Small intestine (tissue), 7 donors: ENCODE data around the gene LPP. TPM values are rescaled to one million over a fixed set of nuclear protein-coding genes. Genes with fewer than 3 reads are reported as not detected.

Experiments
- DNase-seq, 2 donors: peaks; one replicate each; pipeline versions ENCODE4 v3.0.0 to v3.0.0-alpha.2; 2013
- FAIRE-seq: peaks from 2 replicates; lab custom pipeline; 2012; peaks lifted over from hg19 to GRCh38; lab: Jason Lieb, UNC
- H3K27ac ChIP-seq, 3 donors: one replicate each; pipeline ENCODE4 v1.5.1; 2013; ENCODE audit warnings: low read length in 2 of 3, mild to moderate bottlenecking in 2 of 3, control low read depth in 1 of 3, inconsistent platforms in 1 of 3, low read depth in 1 of 3, moderate library complexity in 1 of 3
- H3K27me3 ChIP-seq, 3 donors: one replicate each; pipeline ENCODE4 v1.6.1; 2013; ENCODE audit warnings: low read length in 3 of 3, inconsistent platforms in 1 of 3; ENCODE audit not compliant: control insufficient read depth in 3 of 3, insufficient read depth in 3 of 3
- H3K36me3 ChIP-seq, 3 donors: one replicate each; pipeline ENCODE4 v1.6.1; 2013; ENCODE audit warnings: low read length in 3 of 3, inconsistent platforms in 1 of 3, low read depth in 1 of 3, mild to moderate bottlenecking in 1 of 3, moderate library complexity in 1 of 3; ENCODE audit not compliant: control insufficient read depth in 3 of 3, insufficient read depth in 2 of 3
- H3K4me1 ChIP-seq, 3 donors: one replicate each; pipeline ENCODE4 v1.6.1; 2013; ENCODE audit warnings: low read length in 2 of 3, inconsistent platforms in 1 of 3, low read depth in 1 of 3, mild to moderate bottlenecking in 1 of 3, moderate library complexity in 1 of 3; ENCODE audit not compliant: control insufficient read depth in 3 of 3, insufficient read depth in 2 of 3
- H3K4me3 ChIP-seq, 3 donors: one replicate each; pipeline ENCODE4 v1.5.1; 2013; ENCODE audit warnings: low read length in 3 of 3, control low read depth in 1 of 3, inconsistent platforms in 1 of 3, low read depth in 1 of 3, mild to moderate bottlenecking in 1 of 3, moderate library complexity in 1 of 3
- H3K9me3 ChIP-seq, 2 donors: one replicate each; pipeline ENCODE4 v1.6.1; 2013; ENCODE audit warnings: low read depth in 1 of 2, low read length in 1 of 2; ENCODE audit not compliant: control insufficient read depth in 2 of 2, insufficient read depth in 1 of 2
- WGBS, 3 donors: extraction: QIAGEN DNeasy Blood & Tissue Kit; methylation state at CpG; one replicate each; pipeline ENCODE4 v1.1.7; 2013; 5-methylcytosine and 5-hydroxymethylcytosine counted together
- polyA plus RNA-seq, 4 donors: library from polyadenylated mRNA; stranded (reverse) in 3 of 4; unstranded in 1 of 4; fragments of 200-250 nt in 3 of 4; fragments of 120-200 nt in 1 of 4; gene quantifications; one replicate each; pipeline versions ENCODE4 v1.2.1 to v1.2.3, GENCODE V29; 2013
- donor health status: healthy with polysubstance abuse.
- donor health status: control.
- donor health status: control.
- donor health status: Bipolar disorder and iron deficiency.
- donor health status: healthy.

Gene LPP
- polyA plus RNA-seq, 4 donors, result 5.4 to 35.8 (median 12.4) TPM

GRCh38 chr3:188754267-188754666, 600.3 kb downstream of the LPP start:
- no peaks in the 10 kb centered on the region for H3K4me1 ChIP-seq
- no peak for DNase-seq
- H3K9me3 ChIP-seq, result peaks cover 0 to 2% of the 10 kb centered on the region in 2 donors
- peaks cover 0 to 6% (median 0%) of the 10 kb centered on the region in 3 donors for H3K36me3 ChIP-seq
- H3K27ac ChIP-seq, result no peak overlapping the region
- no peaks in the 10 kb centered on the region for H3K27me3 ChIP-seq
- 85 to 96% (median 92%) methylated on average over 5 of the region's 5 CpGs for WGBS, 3 donors
- FAIRE-seq, result no peak
- no peak overlapping the region for H3K4me3 ChIP-seq

- WGBS, 3 donors, result 96 to 100% (median 97%) methylated on average over 3 of the region's 3 CpGs
- FAIRE-seq, result no peak
Observed at GRCh38 chr3:188756241-188756640, 602.3 kb downstream of the LPP start.

GRCh38 chr3:188759336-188760005, 605.5 kb downstream of the LPP start:
- Histone ChIP-seq H3K27me3 (no peaks in the 10 kb centered on the region), H3K36me3 (peaks cover 0 to 10% (median 7%) of the 10 kb centered on the region in 3 donors), H3K4me3 (no peak overlapping the region), H3K4me1 (peaks cover 0 to under 1% (median 0%) of the 10 kb centered on the region in 3 donors), H3K27ac (no peak overlapping the region), H3K9me3 (no peaks in the 10 kb centered on the region)
- 95 to 98% (median 97%) methylated on average over 5 of the region's 5 CpGs for WGBS, 3 donors
- DNase-seq (no peak), FAIRE-seq (no peak)

More at GRCh38 chr3:188756241-188756640, 602.3 kb downstream of the LPP start:
- no peaks in the 10 kb centered on the region for H3K27me3 ChIP-seq
- H3K27ac ChIP-seq, result no peak overlapping the region
- no peak overlapping the region for H3K4me3 ChIP-seq
- H3K4me1 ChIP-seq, result no peaks in the 10 kb centered on the region
- DNase-seq, result no peak
- H3K36me3 ChIP-seq, result peaks cover 0 to 10% (median 5%) of the 10 kb centered on the region in 3 donors
- H3K9me3 ChIP-seq, result no peaks in the 10 kb centered on the region

- H3K4me1 ChIP-seq, result peaks cover 0 to 2% (median 0%) of the 10 kb centered on the region in 3 donors
- no peaks in the 10 kb centered on the region for H3K9me3 ChIP-seq
- H3K27me3 ChIP-seq, result no peaks in the 10 kb centered on the region
- no peak for FAIRE-seq
- H3K36me3 ChIP-seq, result peaks cover 0 to 7% (median 6%) of the 10 kb centered on the region in 3 donors
- DNase-seq, result no peak
- WGBS, 3 donors, result 60 to 89% (median 85%) methylated on average over 3 of the region's 3 CpGs
- H3K27ac ChIP-seq, result no peak overlapping the region
- H3K4me3 ChIP-seq, result no peak overlapping the region
Observed at GRCh38 chr3:188760408-188760807, 606.5 kb downstream of the LPP start.

- Histone ChIP-seq H3K27me3 (no peaks in the 10 kb centered on the region), H3K4me1 (peaks cover 0 to 2% (median 0%) of the 10 kb centered on the region in 3 donors)
Observed at GRCh38 chr3:188761439-188761838, 607.5 kb downstream of the LPP start.

GRCh38 chr3:188761964-188762363, 608.0 kb downstream of the LPP start:
- peaks cover 0 to 2% (median 0%) of the 10 kb centered on the region in 3 donors for H3K4me1 ChIP-seq
- WGBS, 3 donors, result 88 to 99% (median 93%) methylated on average over 3 of the region's 3 CpGs
- no peak overlapping the region for H3K4me3 ChIP-seq
- peaks cover 0 to 7% (median 6%) of the 10 kb centered on the region in 3 donors for H3K36me3 ChIP-seq
- DNase-seq (no peak), FAIRE-seq (no peak)
- no peaks in the 10 kb centered on the region for H3K9me3 ChIP-seq
- H3K27me3 ChIP-seq, result no peaks in the 10 kb centered on the region
- H3K27ac ChIP-seq, result no peak overlapping the region

More at GRCh38 chr3:188761439-188761838, 607.5 kb downstream of the LPP start:
- WGBS, 3 donors, result 84 to 92% (median 90%) methylated on average over 6 of the region's 6 CpGs
- H3K9me3 ChIP-seq, result no peaks in the 10 kb centered on the region
- peaks cover 0 to 7% (median 6%) of the 10 kb centered on the region in 3 donors for H3K36me3 ChIP-seq
- no peak overlapping the region for H3K4me3 ChIP-seq
- FAIRE-seq (no peak), DNase-seq (no peak)
- no peak overlapping the region for H3K27ac ChIP-seq

- FAIRE-seq, result no peak
Observed at GRCh38 chr3:188764609-188765008, 610.7 kb downstream of the LPP start.

GRCh38 chr3:188769831-188770230, 615.9 kb downstream of the LPP start:
- H3K4me1 ChIP-seq, result no peaks in the 10 kb centered on the region
- H3K9me3 ChIP-seq, result no peaks in the 10 kb centered on the region
- H3K36me3 ChIP-seq, result no peaks in the 10 kb centered on the region
- H3K4me3 ChIP-seq, result no peak overlapping the region
- no peak overlapping the region for H3K27ac ChIP-seq
- DNase-seq (no peak), FAIRE-seq (no peak)
- WGBS, 3 donors, result 83 to 100% (median 96%) methylated on average over 1 to 3 of the region's 3 CpGs
- no peaks in the 10 kb centered on the region for H3K27me3 ChIP-seq

More at GRCh38 chr3:188764609-188765008, 610.7 kb downstream of the LPP start:
- Histone ChIP-seq H3K27me3 (no peaks in the 10 kb centered on the region), H3K36me3 (peaks cover 0 to 7% (median 6%) of the 10 kb centered on the region in 3 donors), H3K9me3 (no peaks in the 10 kb centered on the region), H3K4me1 (peaks cover 0 to 2% (median 0%) of the 10 kb centered on the region in 3 donors), H3K4me3 (no peak overlapping the region), H3K27ac (no peak overlapping the region)
- 100% methylated on average over 1 of the region's 1 CpG for WGBS, 3 donors
- DNase-seq, result no peak
